GM12891 (cell line): Measurements from ENCODE around the gene ACVR2A.

Source experiments
- DNase-seq: peaks from one replicate; pipeline ENCODE4 v3.0.0; 2011; ENCODE audit warnings: low spot score; ENCODE audit not compliant: insufficient read length
- FAIRE-seq: peaks from 2 replicates; lab custom pipeline; 2011; peaks lifted over from hg19 to GRCh38; lab: Jason Lieb, UNC
- PAX5 ChIP-seq: IDR thresholded peaks from 2 replicates; pipeline ENCODE4 v1.6.1; 2011; ENCODE audit warnings: low read length, moderate library complexity, mild to moderate bottlenecking; ENCODE audit not compliant: insufficient read depth, severe bottlenecking
- POLR2A ChIP-seq: IDR thresholded peaks from 2 replicates; pipeline ENCODE4 v1.6.1; 2011; ENCODE audit warnings: low read depth, low read length, control low read depth
- POLR2AphosphoS5 ChIP-seq: IDR thresholded peaks from 2 replicates; pipeline ENCODE4 v1.6.1; 2011; ENCODE audit warnings: low read depth, low read length, control low read depth
- POU2F2 ChIP-seq: IDR thresholded peaks from 2 replicates; pipeline ENCODE4 v1.6.1; 2011; ENCODE audit warnings: low read depth, mild to moderate bottlenecking, control low read depth, low read length, moderate library complexity
- SPI1 ChIP-seq: IDR thresholded peaks from 2 replicates; pipeline ENCODE4 v1.6.1; 2011; ENCODE audit warnings: low read depth, low read length, control low read depth
- TAF1 ChIP-seq: IDR thresholded peaks from 2 replicates; pipeline ENCODE4 v1.6.1; 2011; ENCODE audit warnings: low read depth, low read length, control low read depth

ACVR2A gene

GRCh38 chr2:147939313-147939712 lies 94.5 kb downstream of the ACVR2A start:
- no peak for FAIRE-seq
- no peak for DNase-seq
- TF ChIP-seq SPI1 (no peak), PAX5 (no peak), POU2F2 (no peak), TAF1 (no peak), POLR2A (no peak), POLR2AphosphoS5 (no peak)

GRCh38 chr2:147945660-147946059 lies 100.8 kb downstream of the ACVR2A start:
- no peak for TF ChIP-seq PAX5
- TF ChIP-seq POU2F2, result no peak
- no peak for TF ChIP-seq SPI1
- TF ChIP-seq TAF1, result no peak
- TF ChIP-seq POLR2A, result no peak
- TF ChIP-seq POLR2AphosphoS5, result no peak
- DNase-seq (no peak), FAIRE-seq (no peak)

GRCh38 chr2:147952118-147952517 lies 107.3 kb downstream of the ACVR2A start:
- FAIRE-seq (no peak), DNase-seq (no peak)
- TF ChIP-seq PAX5, result no peak
- no peak for TF ChIP-seq POU2F2
- no peak for TF ChIP-seq POLR2AphosphoS5
- TF ChIP-seq SPI1, result no peak
- no peak for TF ChIP-seq TAF1
- TF ChIP-seq POLR2A, result no peak

GRCh38 chr2:147968571-147968970 lies 123.7 kb downstream of the ACVR2A start:
- no peak for TF ChIP-seq POLR2A
- no peak for TF ChIP-seq PAX5
- TF ChIP-seq POLR2AphosphoS5, result no peak
- no peak for TF ChIP-seq TAF1
- FAIRE-seq, result no peak
- no peak for DNase-seq

GRCh38 chr2:147976102-147976501 lies 131.3 kb downstream of the ACVR2A start:
- no peak for TF ChIP-seq POU2F2
- no peak for TF ChIP-seq POLR2A
- TF ChIP-seq SPI1, result no peak
- TF ChIP-seq PAX5, result no peak
- TF ChIP-seq TAF1, result no peak
- no peak for TF ChIP-seq POLR2AphosphoS5
- DNase-seq (no peak), FAIRE-seq (no peak)

GRCh38 chr2:147977679-147978078 lies 132.8 kb downstream of the ACVR2A start:
- no peak for FAIRE-seq
- DNase-seq, result no peak
- no peak for TF ChIP-seq POLR2AphosphoS5
- TF ChIP-seq PAX5, result no peak
- no peak for TF ChIP-seq TAF1
- no peak for TF ChIP-seq SPI1
- TF ChIP-seq POU2F2, result no peak
- no peak for TF ChIP-seq POLR2A
